Spleen (tissue), 7 donors: ENCODE measurements around the gene APCDD1L.

Experiments
- POLR2A ChIP-seq, 3 donors: fragments of 450-650 bp; IDR thresholded peaks; one replicate each; pipeline ENCODE4 v1.5.1; 2017; ENCODE audit warnings: antibody characterized with exemption in 3 of 3, mild to moderate bottlenecking in 1 of 3
- POLR2AphosphoS5 ChIP-seq, 3 donors: sonication (generic); formaldehyde crosslinking; IDR thresholded peaks; one replicate each; pipeline ENCODE4 v1.5.1; 2017; ENCODE audit warnings: antibody characterized with exemption in 3 of 3
- TF ChIP-seq, protein P1 (sequence below), 11 experiments: fragments of 200-600 bp in 7 of 11; fragments of 450-650 bp in 4 of 11; sonication (generic) in 4 of 11; IDR thresholded peaks in 8 of 11; conservative IDR thresholded peaks in 3 of 11; 1 replicate in 7 of 11; 2 replicates in 4 of 11; pipeline versions ENCODE4 v1.4.0 to v1.8.0; 2016 to 2021; ENCODE audit warnings: antibody characterized with exemption in 11 of 11, inconsistent platforms in 4 of 11, mild to moderate bottlenecking in 1 of 11
- donor health status: DM: no; HTN: no; CAD: no; lungs with moderate emphysema.
- donor health status: DM: no; HTN: no; CAD: no.
- donor health status: DM: no; HTN: no; CAD: no.

DNA sequence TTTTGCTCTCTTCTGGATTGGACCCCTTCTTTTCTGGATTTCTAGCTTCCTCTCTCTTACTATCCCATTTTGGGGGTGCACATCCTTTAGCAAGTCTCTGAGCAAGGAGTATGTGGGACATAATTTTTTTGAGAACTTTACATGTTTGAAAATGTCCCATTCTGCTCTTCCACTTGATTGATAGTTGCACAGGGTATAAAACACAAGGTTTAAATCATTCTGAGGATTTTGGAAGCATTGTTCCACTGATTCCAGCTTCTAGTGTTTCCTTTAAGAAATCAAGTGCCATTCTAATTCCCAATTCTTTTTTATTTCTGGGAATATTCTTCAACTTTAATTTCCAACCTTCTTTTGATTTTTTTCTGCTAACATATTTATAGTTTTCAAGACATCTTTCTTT, 60.7 kb downstream of the APCDD1L start:
- TF ChIP-seq, protein P1, sequence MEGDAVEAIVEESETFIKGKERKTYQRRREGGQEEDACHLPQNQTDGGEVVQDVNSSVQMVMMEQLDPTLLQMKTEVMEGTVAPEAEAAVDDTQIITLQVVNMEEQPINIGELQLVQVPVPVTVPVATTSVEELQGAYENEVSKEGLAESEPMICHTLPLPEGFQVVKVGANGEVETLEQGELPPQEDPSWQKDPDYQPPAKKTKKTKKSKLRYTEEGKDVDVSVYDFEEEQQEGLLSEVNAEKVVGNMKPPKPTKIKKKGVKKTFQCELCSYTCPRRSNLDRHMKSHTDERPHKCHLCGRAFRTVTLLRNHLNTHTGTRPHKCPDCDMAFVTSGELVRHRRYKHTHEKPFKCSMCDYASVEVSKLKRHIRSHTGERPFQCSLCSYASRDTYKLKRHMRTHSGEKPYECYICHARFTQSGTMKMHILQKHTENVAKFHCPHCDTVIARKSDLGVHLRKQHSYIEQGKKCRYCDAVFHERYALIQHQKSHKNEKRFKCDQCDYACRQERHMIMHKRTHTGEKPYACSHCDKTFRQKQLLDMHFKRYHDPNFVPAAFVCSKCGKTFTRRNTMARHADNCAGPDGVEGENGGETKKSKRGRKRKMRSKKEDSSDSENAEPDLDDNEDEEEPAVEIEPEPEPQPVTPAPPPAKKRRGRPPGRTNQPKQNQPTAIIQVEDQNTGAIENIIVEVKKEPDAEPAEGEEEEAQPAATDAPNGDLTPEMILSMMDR (IDR thresholded peaks at IDR 0.05 in 8 of 11, conservative IDR thresholded peaks at IDR 0.05 in 3 of 11): no peak
- TF ChIP-seq POLR2AphosphoS5 (IDR thresholded peaks at IDR 0.05) (no peak), POLR2A (IDR thresholded peaks at IDR 0.05) (no peak)
